ELR (cell line): Measurements from ENCODE around the gene RNF130.
"Not testable (repeated sequence)": the region's sequence is repeated elsewhere in the genome, so short reads cannot be mapped to it uniquely, and the experiment has no call there.

ENCODE experiments used
- DNase-seq: peaks from one replicate; pipeline ENCODE4 v3.0.0-alpha.2; 2015; ENCODE audit warnings: low read depth

Gene RNF130

GRCh38 chr5:179974246-179974945, 97.2 kb downstream of the RNF130 start:
- no peak for DNase-seq

- no peak for DNase-seq
These were observed 98.2 kb downstream of the RNF130 start for GRCh38 chr5:179973391-179973790.

GRCh38 chr5:179969110-179969509, 102.4 kb downstream of the RNF130 start:
- DNase-seq, result no peak

GRCh38 chr5:179967489-179967888, 104.1 kb downstream of the RNF130 start:
- DNase-seq, result no peak

GRCh38 chr5:179964015-179964414, 107.5 kb downstream of the RNF130 start:
- no peak for DNase-seq

GRCh38 chr5:179963375-179963774, 108.2 kb downstream of the RNF130 start:
- no peak for DNase-seq

- no peak for DNase-seq
These were observed 111.2 kb downstream of the RNF130 start for GRCh38 chr5:179960204-179960831.

- DNase-seq, result no peak
These were observed 111.9 kb downstream of the RNF130 start for GRCh38 chr5:179959641-179960040.

GRCh38 chr5:179959118-179959517, 112.4 kb downstream of the RNF130 start:
- not testable (repeated sequence) for DNase-seq

- no peak for DNase-seq
These were observed 115.9 kb downstream of the RNF130 start for GRCh38 chr5:179955630-179956029.

GRCh38 chr5:179955062-179955461, 116.5 kb downstream of the RNF130 start:
- no peak for DNase-seq

GRCh38 chr5:179954434-179954833, 117.1 kb downstream of the RNF130 start:
- DNase-seq, result no peak

- DNase-seq, result no peak
These were observed 117.6 kb downstream of the RNF130 start for GRCh38 chr5:179953987-179954386.

GRCh38 chr5:179936976-179937681, 134.4 kb downstream of the RNF130 start:
- no peak for DNase-seq

- no peak for DNase-seq
These were observed 140.6 kb downstream of the RNF130 start for GRCh38 chr5:179930788-179931473.

GRCh38 chr5:179927824-179928223, 143.7 kb downstream of the RNF130 start:
- DNase-seq, result no peak

- DNase-seq, result no peak
These were observed 144.9 kb downstream of the RNF130 start for GRCh38 chr5:179926657-179927056.

GRCh38 chr5:179923436-179923835, 148.1 kb downstream of the RNF130 start:
- DNase-seq, result no peak

- no peak for DNase-seq
These were observed 151.4 kb downstream of the RNF130 start for GRCh38 chr5:179920175-179920574.

- no peak for DNase-seq
These were observed 152.0 kb downstream of the RNF130 start for GRCh38 chr5:179919487-179920060.

GRCh38 chr5:179918742-179919486, 152.6 kb downstream of the RNF130 start:
- no peak for DNase-seq

- DNase-seq, result no peak
These were observed 155.0 kb downstream of the RNF130 start for GRCh38 chr5:179916523-179916922.
